ENCODE results near the gene SPTSSB. TPM values are rescaled to one million over a fixed set of nuclear protein-coding genes. Genes with fewer than 3 reads are reported as not detected.

SPTSSB gene
- total RNA-seq: not detected

- Histone ChIP-seq H3K27ac (no peak within 1 kb of the TSS), H3K4me3 (peak within 1 kb of the TSS; percentile 66 to 70), H3K4me1 (peaks cover 0 to 10% of the 10 kb centered on the region in 2 donors), H3K36me3 (no peaks in the 10 kb centered on the region), H3K9me3 (no peaks in the 10 kb centered on the region), H3K27me3 (no peaks in the 10 kb centered on the region)
- TF ChIP-seq CTCF (IDR thresholded peaks at IDR 0.05): no peak
- intact Hi-C loops (cut with DNase I): no loop called here
- DNase-seq (ENCODE audit: low spot score in 2 of 2): peak in 1 of 2 donors; percentile 64
Measured at GRCh38 chr3:161371441-161372320, at the start of gene SPTSSB. SPTSSB (minus strand) TSS chr3:161371517; CDS start chr3:161346323, 25,194 bp downstream.

- DNase-seq (ENCODE audit: low spot score in 2 of 2): no peak
- intact Hi-C loops (cut with DNase I): loop anchor here (10.0 kb wide), 2 partner anchors 496 to 716 kb away; no protein-coding TSS in a partner anchor
- no peaks in the 10 kb centered on the region for H3K9me3 ChIP-seq
- H3K27me3 ChIP-seq: no peaks in the 10 kb centered on the region
- H3K36me3 ChIP-seq: no peaks in the 10 kb centered on the region
- peaks cover 0 to 2% of the 10 kb centered on the region in 2 donors for H3K4me1 ChIP-seq
- H3K27ac ChIP-seq: no peak overlapping the region
- no peak overlapping the region for H3K4me3 ChIP-seq
- no peak for TF ChIP-seq CTCF (IDR thresholded peaks at IDR 0.05)
Measured at GRCh38 chr3:161420746-161421145, 49.4 kb upstream of the SPTSSB start.

- intact Hi-C loops (cut with DNase I): loop anchor here (5.0 to 10.0 kb wide), 5 partner anchors 315 to 852 kb away; partner anchors contain the start of genes B3GALNT1, KPNA4 and PPM1L
Measured at GRCh38 chr3:161419555-161420333, 48.4 kb upstream of the SPTSSB start.

GRCh38 chr3:161415506-161416231, 44.4 kb upstream of the SPTSSB start:
- Histone ChIP-seq H3K27ac (peak overlapping the region; percentile 43 to 62), H3K4me1 (peaks cover 2 to 13% of the 10 kb centered on the region in 2 donors), H3K9me3 (no peaks in the 10 kb centered on the region), H3K36me3 (no peaks in the 10 kb centered on the region), H3K4me3 (no peak overlapping the region), H3K27me3 (no peaks in the 10 kb centered on the region)
- DNase-seq (ENCODE audit: low spot score in 2 of 2): no peak
- intact Hi-C loops (cut with DNase I): loop anchor here (2.0 to 10.0 kb wide), 4 partner anchors 195 to 848 kb away; partner anchors contain the start of genes B3GALNT1, KPNA4, NMD3 and PPM1L
- no peak for TF ChIP-seq CTCF (IDR thresholded peaks at IDR 0.05)

More at GRCh38 chr3:161419555-161420333, 48.4 kb upstream of the SPTSSB start:
- H3K27me3 ChIP-seq: no peaks in the 10 kb centered on the region
- no peaks in the 10 kb centered on the region for H3K9me3 ChIP-seq
- no peak for DNase-seq (ENCODE audit: low spot score in 2 of 2)
- H3K4me3 ChIP-seq: no peak overlapping the region
- H3K27ac ChIP-seq: no peak overlapping the region
- no peak for TF ChIP-seq CTCF (IDR thresholded peaks at IDR 0.05)
- no peaks in the 10 kb centered on the region for H3K36me3 ChIP-seq
- peaks cover 2 to 5% of the 10 kb centered on the region in 2 donors for H3K4me1 ChIP-seq

GRCh38 chr3:161414907-161415306, 43.6 kb upstream of the SPTSSB start:
- TF ChIP-seq CTCF (IDR thresholded peaks at IDR 0.05): no peak
- Histone ChIP-seq H3K27me3 (no peaks in the 10 kb centered on the region), H3K27ac (peak overlapping the region in 1 of 2 donors; percentile 43), H3K4me1 (peaks cover 2 to 13% of the 10 kb centered on the region in 2 donors), H3K9me3 (no peaks in the 10 kb centered on the region), H3K4me3 (no peak overlapping the region), H3K36me3 (no peaks in the 10 kb centered on the region)
- no peak for DNase-seq (ENCODE audit: low spot score in 2 of 2)
- intact Hi-C loops (cut with DNase I): loop anchor here (5.0 to 10.0 kb wide), 4 partner anchors 310 to 848 kb away; partner anchors contain the start of genes B3GALNT1, KPNA4 and PPM1L

Measured in ascending aorta (tissue), 2 donors.